Fibroblast of skin of back (primary cell): Measurements from ENCODE around the gene POLR2H.
"Not testable (repeated sequence)": the region's sequence is repeated elsewhere in the genome, so short reads cannot be mapped to it uniquely, and the experiment has no call there.

Experiments used
- DNase-seq: peaks from one replicate; pipeline ENCODE4 v3.0.0-alpha.2; 2013

POLR2H gene

GRCh38 chr3:184335661-184336546, 25.6 kb upstream of the POLR2H start:
- peak; percentile 67 for DNase-seq

DNA sequence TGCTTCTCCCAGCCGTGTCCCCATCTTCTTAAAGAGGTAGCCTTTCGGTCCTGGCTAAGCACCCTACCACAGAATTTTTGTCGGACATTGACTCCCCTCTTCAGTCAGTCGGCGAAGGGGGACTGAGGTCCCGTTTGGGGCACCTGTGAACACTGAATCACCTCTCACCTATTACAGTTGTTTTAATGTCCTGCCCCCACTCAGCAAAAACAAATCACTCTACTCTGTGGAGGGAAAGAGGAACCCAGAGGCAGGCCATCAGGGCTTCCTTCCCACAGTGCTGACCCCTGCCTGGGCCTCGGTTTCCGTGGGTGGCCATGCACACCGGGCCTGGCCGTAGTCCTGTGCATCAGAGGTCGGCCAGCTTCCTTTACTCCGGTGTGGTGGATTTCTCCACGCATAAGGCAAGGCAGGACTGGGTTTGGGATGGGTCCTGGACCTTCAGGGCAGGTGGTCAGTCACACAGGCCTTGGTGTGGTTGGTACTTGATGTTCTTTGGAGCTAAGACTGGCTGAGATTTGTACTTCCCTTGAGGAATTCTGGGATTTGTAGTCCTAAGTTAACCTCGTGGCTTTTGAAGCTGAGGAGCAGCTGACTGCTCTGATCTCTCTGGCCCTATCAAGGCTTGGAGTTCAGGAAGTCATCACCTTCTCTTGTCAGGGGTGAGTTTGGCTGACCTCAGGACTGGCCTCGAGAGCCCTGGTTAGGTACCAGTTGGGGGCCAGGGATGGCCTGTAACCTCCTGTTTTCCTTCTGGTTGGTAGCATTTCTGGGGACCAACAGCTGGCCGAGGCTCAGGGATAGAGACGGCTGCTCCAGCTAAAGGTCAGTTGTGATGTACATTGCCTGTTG, 24.7 kb upstream of the POLR2H start:
- DNase-seq = peak; percentile 53

- DNase-seq = no peak
These were observed 24.2 kb upstream of the POLR2H start, which contains the start of gene FAM131A for GRCh38 chr3:184337399-184337714. TSS of gene FAM131A (plus strand) at chr3:184337600. CDS start at chr3:184337631, 31 bp downstream.

DNA sequence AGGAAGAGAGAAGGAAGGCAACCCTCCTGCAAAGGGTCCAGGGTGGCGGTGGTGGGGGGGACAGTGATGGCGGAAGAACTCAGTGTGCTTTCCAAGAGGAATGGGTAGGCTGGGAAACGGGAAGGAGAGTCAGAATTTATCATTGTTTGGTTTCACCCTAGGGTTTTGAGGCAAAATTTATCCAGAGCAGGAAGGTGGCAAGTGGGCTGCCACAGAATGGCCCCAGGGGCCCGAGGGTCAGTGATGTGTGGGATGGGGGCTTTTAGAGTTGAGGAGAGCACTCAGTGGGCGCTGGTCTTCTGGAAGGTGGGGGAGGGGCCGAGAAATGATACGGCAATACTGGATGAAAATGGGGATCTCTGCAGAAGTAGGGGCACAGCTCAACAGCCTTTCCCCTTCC, 23.5 kb upstream of the POLR2H start:
- no peak for DNase-seq

DNA sequence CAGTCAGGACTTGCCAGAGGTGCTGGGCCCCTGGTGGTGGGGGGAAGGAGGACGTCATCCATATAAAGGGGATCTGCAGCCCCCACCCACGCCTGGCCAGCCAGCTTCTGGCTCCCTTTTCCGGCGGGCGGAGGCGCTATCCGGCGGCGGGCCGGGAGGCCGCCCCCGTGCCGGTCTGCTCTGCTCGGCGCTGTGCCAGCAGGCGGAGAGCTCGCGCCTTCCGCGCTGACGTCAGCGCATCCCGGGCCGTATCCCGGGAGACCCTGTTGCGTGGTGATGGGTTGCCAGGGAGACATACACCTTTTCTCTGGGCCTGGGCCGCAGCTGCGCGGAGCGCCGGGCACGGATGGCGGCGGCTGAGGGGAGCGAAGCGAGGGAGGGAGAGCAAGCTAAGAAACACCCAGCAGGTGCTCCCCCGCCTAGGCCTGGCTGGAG, 23.0 kb upstream of the POLR2H start:
- DNase-seq = peak; percentile 41

- DNase-seq = no peak
These were observed 22.5 kb upstream of the POLR2H start for GRCh38 chr3:184339001-184339400.

DNA sequence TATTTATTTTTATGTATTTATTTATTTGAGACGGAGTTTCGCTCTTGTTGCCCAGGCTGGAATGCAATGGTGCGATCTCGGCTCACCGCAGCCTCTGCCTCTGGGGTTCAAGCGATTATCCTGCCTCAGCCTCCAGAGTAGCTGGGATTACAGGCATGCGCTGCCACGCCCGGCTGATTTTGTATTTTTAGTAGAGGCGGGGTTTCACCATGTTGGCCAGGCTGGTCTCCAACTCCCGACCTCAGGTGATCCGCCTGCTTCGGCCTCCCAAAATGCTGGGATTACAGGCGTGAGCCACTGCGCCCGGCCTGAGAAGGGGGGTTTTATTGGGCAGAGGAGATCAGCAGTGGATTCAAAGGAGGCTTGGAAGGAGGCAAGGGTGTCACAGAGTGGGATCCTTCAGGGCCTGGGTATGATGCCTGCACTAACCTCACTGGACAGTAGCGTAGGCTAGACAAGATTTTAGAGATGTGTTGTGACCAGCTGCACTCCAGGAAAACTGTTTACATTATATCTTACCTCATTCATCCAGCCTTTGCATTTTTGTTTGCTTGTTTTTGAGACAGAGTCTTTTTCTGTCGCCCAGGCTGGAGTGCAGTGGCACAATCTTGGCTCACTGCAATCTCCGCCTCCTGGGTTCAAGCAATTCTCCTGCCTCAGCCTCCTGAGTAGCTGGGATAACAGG, 21.9 kb upstream of the POLR2H start:
- DNase-seq = not testable (repeated sequence)

DNA sequence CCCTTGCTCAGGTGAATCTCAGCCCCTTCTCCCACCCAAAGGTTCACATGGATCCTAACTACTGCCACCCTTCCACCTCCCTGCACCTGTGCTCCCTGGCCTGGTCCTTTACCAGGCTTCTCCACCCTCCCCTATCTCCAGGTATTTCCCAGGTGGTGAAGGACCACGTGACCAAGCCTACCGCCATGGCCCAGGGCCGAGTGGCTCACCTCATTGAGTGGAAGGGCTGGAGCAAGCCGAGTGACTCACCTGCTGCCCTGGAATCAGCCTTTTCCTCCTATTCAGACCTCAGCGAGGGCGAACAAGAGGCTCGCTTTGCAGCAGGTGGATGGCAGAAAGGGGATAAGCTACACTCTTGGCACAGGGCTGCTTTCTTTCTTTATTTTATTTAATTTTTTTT, 19.6 kb upstream of the POLR2H start:
- no peak for DNase-seq

GRCh38 chr3:184343200-184343876, 18.2 kb upstream of the POLR2H start:
- DNase-seq = peak; percentile 35

- no peak for DNase-seq
These were observed 16.8 kb upstream of the POLR2H start for GRCh38 chr3:184344579-184345316.

- DNase-seq = peak; percentile 78
These were observed 16.0 kb upstream of the POLR2H start for GRCh38 chr3:184345317-184346144.

- no peak for DNase-seq
These were observed 14.9 kb upstream of the POLR2H start for GRCh38 chr3:184346480-184347190.

DNA sequence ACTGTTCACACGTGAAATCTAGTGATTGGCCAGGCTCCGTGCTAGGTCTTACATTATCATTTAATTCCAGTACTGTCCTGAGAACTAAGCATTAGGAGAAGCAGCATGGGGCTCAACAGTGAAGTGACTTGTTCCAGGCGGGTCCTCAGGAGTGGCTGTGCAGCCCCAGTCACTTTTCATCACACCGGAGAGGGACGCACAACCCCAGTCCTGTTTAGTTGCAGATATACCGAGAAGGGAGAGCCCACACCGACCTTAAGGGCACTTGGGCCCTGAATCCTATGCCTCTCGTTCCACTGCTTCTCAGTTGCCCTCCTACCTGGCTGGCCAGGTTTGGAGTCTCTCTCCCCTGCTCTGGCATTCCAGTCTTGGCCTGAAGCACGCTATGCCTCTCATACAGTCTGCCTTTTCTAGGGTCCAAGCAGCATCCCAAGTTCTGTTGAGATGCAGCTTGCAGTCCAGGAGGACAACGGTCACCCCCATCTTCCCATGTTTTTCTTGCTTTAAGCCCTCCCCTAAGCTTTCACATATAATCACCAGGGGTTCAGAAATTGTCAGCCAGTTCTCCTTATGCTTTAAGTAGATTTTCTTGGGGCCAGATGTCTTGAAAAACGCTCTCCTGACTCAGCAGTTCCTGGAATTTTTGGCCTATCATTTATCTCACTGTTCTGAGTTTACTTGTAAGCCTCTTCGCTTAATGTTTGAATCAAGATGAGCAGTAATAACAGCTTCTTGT, 14.0 kb upstream of the POLR2H start:
- no peak for DNase-seq

DNA sequence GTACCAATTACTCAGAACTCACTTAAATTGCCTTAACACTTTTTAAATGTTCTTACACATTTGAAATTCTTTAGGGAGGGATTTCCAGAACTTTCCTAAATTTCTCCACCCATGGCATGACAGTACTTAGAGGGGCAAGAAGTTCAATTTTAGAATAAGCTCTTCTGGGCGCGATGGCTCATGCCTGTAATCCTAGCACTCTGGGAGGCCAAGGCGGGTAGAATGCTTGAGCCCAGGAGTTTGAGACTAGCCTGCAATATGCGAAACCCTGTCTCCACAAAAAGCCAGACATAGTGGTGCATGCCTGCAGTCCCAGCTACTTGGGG, 13.5 kb upstream of the POLR2H start:
- no peak for DNase-seq

DNA sequence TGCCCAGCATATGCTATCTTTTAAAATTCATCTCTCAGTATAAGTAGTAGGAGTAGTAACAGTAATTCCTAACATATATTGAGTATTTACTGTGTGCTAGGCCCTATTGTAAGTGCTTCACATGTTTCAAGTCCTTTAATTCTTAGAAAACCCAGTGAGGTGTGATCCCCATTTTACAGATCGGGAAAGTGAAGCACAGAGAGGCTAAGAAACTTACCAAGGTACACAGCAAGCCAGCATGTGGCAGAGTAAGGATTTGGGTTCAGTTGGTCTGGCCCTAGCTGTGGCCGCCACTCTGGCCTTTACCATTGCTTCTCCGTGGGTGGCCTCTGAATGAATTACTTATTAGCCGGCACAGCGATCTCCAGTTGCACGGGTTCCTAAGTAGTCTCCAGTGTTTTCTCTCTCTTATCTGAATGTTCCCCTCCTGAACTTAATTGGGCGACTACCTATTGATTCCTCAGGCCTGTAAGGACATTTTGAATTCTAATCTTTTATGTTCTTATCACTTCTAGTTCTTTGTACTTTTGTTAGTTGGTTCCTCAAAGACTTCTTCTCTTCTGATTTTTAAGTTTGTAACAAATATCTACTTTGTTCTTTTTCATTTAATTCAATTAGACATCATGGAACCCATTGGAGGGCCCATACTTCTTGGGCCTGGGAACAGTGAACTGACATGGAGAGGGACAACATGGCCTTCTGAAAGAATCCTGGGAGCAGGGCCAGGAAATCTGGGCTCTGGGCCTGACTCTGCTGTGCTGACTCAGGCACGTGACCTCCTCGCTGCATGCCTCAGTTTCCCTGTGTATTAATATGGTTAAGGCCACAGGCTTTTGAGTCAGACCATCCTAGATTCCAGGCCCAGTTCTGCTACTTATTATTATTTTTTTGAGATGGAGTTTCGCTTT, 11.7 kb upstream of the POLR2H start:
- no peak for DNase-seq

DNA sequence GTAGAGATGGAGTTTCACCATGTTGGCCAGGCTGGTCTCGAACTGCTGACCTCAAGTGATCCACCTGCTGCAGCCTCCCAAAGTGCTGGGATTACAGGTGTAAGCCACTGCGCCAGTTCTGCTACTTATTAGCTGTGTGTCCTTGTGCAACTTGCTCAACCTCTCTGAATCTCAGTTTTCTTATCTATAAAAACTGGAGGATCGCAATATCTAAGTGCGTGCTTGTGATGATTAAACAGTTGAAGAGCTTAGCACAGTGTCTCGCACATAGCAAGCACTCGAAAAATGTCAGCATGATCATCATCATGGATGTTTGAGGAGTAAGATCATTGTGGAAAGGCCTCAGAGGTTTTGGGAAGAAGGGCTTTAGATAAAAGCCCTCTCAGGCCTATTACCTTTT, 10.9 kb upstream of the POLR2H start:
- DNase-seq = no peak

DNA sequence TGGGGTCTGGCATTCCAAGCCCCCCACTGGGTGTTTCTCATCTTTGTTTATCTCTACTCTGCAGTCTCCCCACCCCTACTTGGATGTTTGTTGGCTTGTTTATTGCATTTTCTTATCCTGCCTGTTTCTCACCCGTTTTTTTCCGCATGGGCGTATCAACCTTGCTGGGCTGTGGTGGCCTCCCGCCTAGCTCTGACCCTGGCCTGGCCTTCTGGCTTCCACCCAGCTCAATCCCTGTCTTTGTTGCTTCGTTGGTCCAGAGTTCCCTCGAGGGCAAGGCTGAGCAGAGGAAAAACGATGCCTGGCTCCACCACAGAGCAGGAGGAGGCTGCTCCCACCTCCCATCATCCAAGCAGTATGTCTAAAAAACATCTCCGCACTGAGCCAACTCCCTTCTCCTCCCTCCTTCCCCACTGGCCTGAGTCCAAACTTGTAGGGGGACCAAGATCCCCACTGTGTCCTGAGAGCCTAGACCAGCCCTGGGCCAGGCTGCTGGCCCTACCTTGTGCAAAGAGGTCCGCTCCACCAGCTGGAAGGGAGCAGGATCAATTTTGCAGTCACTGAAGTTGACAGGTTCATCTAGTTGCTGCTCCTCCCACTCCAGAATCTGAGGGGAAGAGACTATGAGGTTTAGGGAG, 9.9 kb upstream of the POLR2H start:
- no peak for DNase-seq
